Measurements from ENCODE around the gene PTPRM. TPM values are rescaled to one million over a fixed set of nuclear protein-coding genes. Genes with fewer than 3 reads are reported as not detected.

The PTPRM gene
- total and polyA plus RNA-seq, 2 of the 4 experiments (the other 2 are of a cell fraction) = 28.3 to 51.2 TPM

GRCh38 chr18:7638321-7638720, 71.2 kb downstream of the PTPRM start:
- no peak overlapping the region for H2AK5ac ChIP-seq (ENCODE audit: low read depth, low read length)
- H4K20me1 ChIP-seq (ENCODE audit: insufficient read depth, low read length) = peaks cover 2% of the 10 kb centered on the region; the same call in 1 of the 2 replicates
- H4K8ac ChIP-seq (ENCODE audit: low read depth in 2 of 2, low read length in 2 of 2) = no peak overlapping the region
- no peak overlapping the region for H2BK5ac ChIP-seq (ENCODE audit: low read depth, low read length, poor library complexity, severe bottlenecking)
- no peak overlapping the region for H3K18ac ChIP-seq (ENCODE audit: low read depth, low read length)
- H3K27ac ChIP-seq (ENCODE audit: insufficient read depth, low read length) = no peak overlapping the region
- DNase-seq (no peak), ATAC-seq (ENCODE audit: low read depth) (no peak)
- H3K23ac ChIP-seq (ENCODE audit: low read depth, low read length) = no peak overlapping the region
- H3K4ac ChIP-seq (ENCODE audit: low read depth, low read length) = no peak overlapping the region
- H2BK15ac ChIP-seq (ENCODE audit: low read depth, low read length) = no peak overlapping the region
- no peak overlapping the region for H4K5ac ChIP-seq (ENCODE audit: low read depth, low read length)
- TF ChIP-seq FOS (IDR thresholded peaks at IDR 0.05; ENCODE audit: low read depth, low read length) (no peak), POLR2A (IDR thresholded peaks at IDR 0.05; ENCODE audit: low read depth, low read length) (no peak), MAFK (IDR thresholded peaks at IDR 0.05; ENCODE audit: low read depth, low read length) (no peak), CTCF (conservative IDR thresholded peaks at IDR 0.05; ENCODE audit: low read depth, low read length) (no peak), NFE2L2 (IDR thresholded peaks at IDR 0.05; ENCODE audit: low read depth, low read length) (no peak), MAZ (IDR thresholded peaks at IDR 0.05; ENCODE audit: borderline replicate concordance, low read depth, low read length) (no peak), RAD21 (IDR thresholded peaks at IDR 0.05; ENCODE audit: low read length) (no peak), USF2 (IDR thresholded peaks at IDR 0.05; ENCODE audit: low read depth, low read length) (no peak), RFX5 (IDR thresholded peaks at IDR 0.05; ENCODE audit: low read depth, low read length) (no peak)
- H2AFZ ChIP-seq (replicated peaks; ENCODE audit: low read length, poor library complexity) = no peak overlapping the region
- H2AK9ac ChIP-seq (replicated peaks; ENCODE audit: low read depth, low read length, poor library complexity) = no peak overlapping the region
- no peak overlapping the region for H2BK20ac ChIP-seq (ENCODE audit: low read depth, low read length)
- H3K9me3 ChIP-seq (ENCODE audit: control insufficient read depth, insufficient read depth, low read length) = no peaks in the 10 kb centered on the region
- no peaks in the 10 kb centered on the region for H3K9me1 ChIP-seq (ENCODE audit: insufficient read depth, low read length)
- H3K56ac ChIP-seq (ENCODE audit: extremely low read depth, insufficient read depth, low read length) = no peak overlapping the region
- no peak overlapping the region for H3K14ac ChIP-seq (replicated peaks; ENCODE audit: low read depth, low read length)
- no peaks in the 10 kb centered on the region for H3K4me1 ChIP-seq (ENCODE audit: control insufficient read depth, insufficient read depth, low read length)
- in situ Hi-C loops (cut with MboI; ENCODE audit: low sequenced_read_pairs) (no loop called here), intact Hi-C loops (cut with micrococcal nuclease) (no loop called here), dilution Hi-C loops (cut with HindIII; ENCODE audit: low sequenced_read_pairs, unreplicated experiment) (no loop called here)
- no peak overlapping the region for H2BK120ac ChIP-seq (ENCODE audit: low read depth, low read length)
- ChIA-PET POLR2A (ENCODE audit: unreplicated experiment) (no interaction called here), CTCF (no interaction called here)
- BruUV-seq (replicated peaks) = no TSS peak
- no peak overlapping the region for H4K91ac ChIP-seq (ENCODE audit: insufficient read depth, low read depth, low read length)
- no peak overlapping the region for H3K9ac ChIP-seq (ENCODE audit: low read depth, low read length)
- H3K27me3 ChIP-seq (ENCODE audit: control insufficient read depth, insufficient read depth, low read length) = no peaks in the 10 kb centered on the region
- H3K79me1 ChIP-seq (ENCODE audit: low read depth in 1 of 2, low read length in 2 of 2) = peaks cover 7 to 14% of the 10 kb centered on the region in 2 experiments; a peak in 3 of 4 replicates
- H3K4me3 ChIP-seq (ENCODE audit: insufficient read depth, low read depth, low read length) = no peak overlapping the region
- H3K36me3 ChIP-seq (ENCODE audit: control insufficient read depth, insufficient read depth, low read length) = no peaks in the 10 kb centered on the region
- no peak overlapping the region for H3K4me2 ChIP-seq (ENCODE audit: low read depth, low read length)
